WTC11 (cell line): ENCODE data around the gene PKD2L1. TPM values are rescaled to one million over a fixed set of nuclear protein-coding genes. Genes with fewer than 3 reads are reported as not detected.

ENCODE experiments used
- CBFB ChIP-seq: sonication (generic); formaldehyde crosslinking; IDR thresholded peaks from 2 replicates; pipeline ENCODE4 v1.8.1; 2022; ENCODE audit warnings: mild to moderate bottlenecking, low read depth, missing genetic modification reagents
- E2F4 ChIP-seq: sonication (generic); formaldehyde crosslinking; IDR thresholded peaks from 2 replicates; pipeline ENCODE4 v1.8.1; 2022; ENCODE audit warnings: low read depth, mild to moderate bottlenecking, moderate library complexity, missing genetic modification reagents, borderline replicate concordance
- ERG ChIP-seq: fragments of 250-450 bp; sonication (Bioruptor Pico); IDR thresholded peaks from 2 replicates; pipeline ENCODE4 v1.8.0; 2021; ENCODE audit warnings: mild to moderate bottlenecking
- FOXJ3 ChIP-seq: sonication (generic); formaldehyde crosslinking; IDR thresholded peaks from 2 replicates; pipeline ENCODE4 v1.9.0; 2021; ENCODE audit warnings: missing genetic modification reagents, mild to moderate bottlenecking, borderline replicate concordance
- GRHL2 ChIP-seq: fragments of 250-450 bp; sonication (Bioruptor Pico); IDR thresholded peaks from 2 replicates; pipeline ENCODE4 v1.8.0; 2022; ENCODE audit warnings: mild to moderate bottlenecking, moderate library complexity; ENCODE audit not compliant: insufficient replicate concordance, severe bottlenecking
- GTF2I ChIP-seq: fragments of 250-450 bp; sonication (Bioruptor Pico); conservative IDR thresholded peaks from 2 replicates; pipeline ENCODE4 v1.4.0; 2021; ENCODE audit warnings: mild to moderate bottlenecking
- HMGA2 ChIP-seq: fragments of 250-450 bp; sonication (Bioruptor Pico); IDR thresholded peaks from 2 replicates; pipeline ENCODE4 v1.4.0; 2021; ENCODE audit warnings: mild to moderate bottlenecking, moderate library complexity
- HMGXB4 ChIP-seq: sonication (generic); formaldehyde crosslinking; IDR thresholded peaks from 2 replicates; pipeline ENCODE4 v1.8.1; 2023; ENCODE audit warnings: mild to moderate bottlenecking, moderate library complexity, missing genetic modification reagents
- IRF2 ChIP-seq: sonication (generic); formaldehyde crosslinking; IDR thresholded peaks from 2 replicates; pipeline ENCODE4 v1.8.0; 2022; ENCODE audit warnings: low read depth, missing genetic modification reagents, borderline replicate concordance
- JUN ChIP-seq: sonication (generic); formaldehyde crosslinking; IDR thresholded peaks from 2 replicates; pipeline ENCODE4 v1.8.0; 2023; ENCODE audit warnings: mild to moderate bottlenecking, missing genetic modification reagents
- MLX ChIP-seq: sonication (generic); formaldehyde crosslinking; IDR thresholded peaks from 2 replicates; pipeline ENCODE4 v1.8.1; 2023; ENCODE audit warnings: mild to moderate bottlenecking, missing genetic modification reagents, moderate library complexity
- NFYB ChIP-seq: sonication (generic); formaldehyde crosslinking; conservative IDR thresholded peaks from 2 replicates; pipeline ENCODE4 v1.8.0; 2022; ENCODE audit warnings: low read depth, missing genetic modification reagents
- PREB ChIP-seq: sonication (generic); formaldehyde crosslinking; IDR thresholded peaks from 2 replicates; pipeline ENCODE4 v1.8.1; 2022; ENCODE audit warnings: mild to moderate bottlenecking, missing genetic modification reagents, moderate library complexity, borderline replicate concordance
- PRRX2 ChIP-seq: fragments of 250-450 bp; sonication (Bioruptor Pico); IDR thresholded peaks from 2 replicates; pipeline ENCODE4 v1.8.0; 2021; ENCODE audit warnings: mild to moderate bottlenecking
- TEAD1 ChIP-seq: sonication (generic); formaldehyde crosslinking; IDR thresholded peaks from 2 replicates; pipeline ENCODE4 v1.8.0; 2022; ENCODE audit warnings: mild to moderate bottlenecking, missing genetic modification reagents
- TEAD4 ChIP-seq: sonication (generic); formaldehyde crosslinking; IDR thresholded peaks from 2 replicates; pipeline ENCODE4 v1.8.0; 2022; ENCODE audit warnings: mild to moderate bottlenecking, missing genetic modification reagents
- TP53 ChIP-seq: sonication (generic); formaldehyde crosslinking; IDR thresholded peaks from 2 replicates; pipeline ENCODE4 v1.8.1; 2023; ENCODE audit warnings: mild to moderate bottlenecking, missing genetic modification reagents
- ZNF138 ChIP-seq: sonication (generic); formaldehyde crosslinking; conservative IDR thresholded peaks from 2 replicates; pipeline ENCODE4 v1.8.1; 2022; ENCODE audit warnings: mild to moderate bottlenecking, moderate library complexity, missing genetic modification reagents
- ZNF232 ChIP-seq: sonication (generic); formaldehyde crosslinking; IDR thresholded peaks from 2 replicates; pipeline ENCODE4 v1.8.0; 2022; ENCODE audit warnings: mild to moderate bottlenecking, missing genetic modification reagents
- ZNF263 ChIP-seq: sonication (generic); formaldehyde crosslinking; IDR thresholded peaks from 2 replicates; pipeline ENCODE4 v1.8.1; 2022; ENCODE audit warnings: low read depth, mild to moderate bottlenecking, moderate library complexity, missing genetic modification reagents
- ZNF396 ChIP-seq: fragments of 250-450 bp; sonication (Bioruptor Pico); IDR thresholded peaks from 2 replicates; pipeline ENCODE4 v1.8.0; 2021; ENCODE audit warnings: mild to moderate bottlenecking, moderate library complexity, borderline replicate concordance
- ZNF423 ChIP-seq: fragments of 250-450 bp; sonication (Bioruptor Pico); IDR thresholded peaks from 2 replicates; pipeline ENCODE4 v2.1.2; 2022; ENCODE audit warnings: mild to moderate bottlenecking, moderate library complexity
- total RNA-seq: library from RNA; stranded (reverse); gene quantifications from 3 replicates; pipeline ENCODE4 v1.2.3, GENCODE V29; 2021
- TF ChIP-seq, protein P1 (sequence below): sonication (generic); formaldehyde crosslinking; IDR thresholded peaks from 2 replicates; pipeline ENCODE4 v1.8.0; 2023; ENCODE audit warnings: missing genetic modification reagents
- TF ChIP-seq, protein P2 (sequence below): sonication (generic); formaldehyde crosslinking; IDR thresholded peaks from 2 replicates; pipeline ENCODE4 v1.8.0; 2022; ENCODE audit warnings: missing genetic modification reagents
- TF ChIP-seq, protein P3 (sequence below): sonication (generic); formaldehyde crosslinking; IDR thresholded peaks from 2 replicates; pipeline ENCODE4 v1.8.0; 2022; ENCODE audit warnings: mild to moderate bottlenecking, missing genetic modification reagents
- TF ChIP-seq, protein P4 (sequence below): sonication (generic); formaldehyde crosslinking; IDR thresholded peaks from 2 replicates; pipeline ENCODE4 v1.8.1; 2023; ENCODE audit warnings: mild to moderate bottlenecking, missing genetic modification reagents, moderate library complexity

Gene PKD2L1
- total RNA-seq, 1 experiment from 2014 or later = not detected

GRCh38 chr10:100346351-100346764, 16.3 kb upstream of the PKD2L1 start (continued):
- TF ChIP-seq E2F4 (no peak), HMGA2 (CRISPR knock-in tag) (no peak), ZNF138 (CRISPR knock-in tag) (no peak), PREB (no peak), TEAD4 (CRISPR knock-in tag) (no peak), ZNF263 (CRISPR knock-in tag) (no peak), ZNF396 (CRISPR knock-in tag) (no peak), NFYB (CRISPR knock-in tag) (no peak), TEAD1 (CRISPR knock-in tag) (0 out of 2 replicates have a peak, but pooled peaks have one; percentile 64), MLX (no peak), FOXJ3 (CRISPR knock-in tag) (no peak), JUN (no peak), GRHL2 (CRISPR knock-in tag) (no peak), IRF2 (CRISPR knock-in tag) (no peak), HMGXB4 (CRISPR knock-in tag) (no peak; the same call in 1 of the 2 replicates), TP53 (CRISPR knock-in tag) (no peak), ZNF232 (peak; percentile 18; the same call in 1 of the 2 replicates), ERG (CRISPR knock-in tag) (no peak), GTF2I (CRISPR knock-in tag) (no peak), PRRX2 (CRISPR knock-in tag) (no peak), CBFB (0 out of 2 replicates have a peak, but pooled peaks have one; percentile 13), ZNF423 (CRISPR knock-in tag) (peak; percentile 2; the same call in 1 of the 2 replicates)
- TF ChIP-seq, protein P1, sequence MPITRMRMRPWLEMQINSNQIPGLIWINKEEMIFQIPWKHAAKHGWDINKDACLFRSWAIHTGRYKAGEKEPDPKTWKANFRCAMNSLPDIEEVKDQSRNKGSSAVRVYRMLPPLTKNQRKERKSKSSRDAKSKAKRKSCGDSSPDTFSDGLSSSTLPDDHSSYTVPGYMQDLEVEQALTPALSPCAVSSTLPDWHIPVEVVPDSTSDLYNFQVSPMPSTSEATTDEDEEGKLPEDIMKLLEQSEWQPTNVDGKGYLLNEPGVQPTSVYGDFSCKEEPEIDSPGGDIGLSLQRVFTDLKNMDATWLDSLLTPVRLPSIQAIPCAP = 0 out of 2 replicates have a peak, but pooled peaks have one; percentile 58
- TF ChIP-seq, protein P2, sequence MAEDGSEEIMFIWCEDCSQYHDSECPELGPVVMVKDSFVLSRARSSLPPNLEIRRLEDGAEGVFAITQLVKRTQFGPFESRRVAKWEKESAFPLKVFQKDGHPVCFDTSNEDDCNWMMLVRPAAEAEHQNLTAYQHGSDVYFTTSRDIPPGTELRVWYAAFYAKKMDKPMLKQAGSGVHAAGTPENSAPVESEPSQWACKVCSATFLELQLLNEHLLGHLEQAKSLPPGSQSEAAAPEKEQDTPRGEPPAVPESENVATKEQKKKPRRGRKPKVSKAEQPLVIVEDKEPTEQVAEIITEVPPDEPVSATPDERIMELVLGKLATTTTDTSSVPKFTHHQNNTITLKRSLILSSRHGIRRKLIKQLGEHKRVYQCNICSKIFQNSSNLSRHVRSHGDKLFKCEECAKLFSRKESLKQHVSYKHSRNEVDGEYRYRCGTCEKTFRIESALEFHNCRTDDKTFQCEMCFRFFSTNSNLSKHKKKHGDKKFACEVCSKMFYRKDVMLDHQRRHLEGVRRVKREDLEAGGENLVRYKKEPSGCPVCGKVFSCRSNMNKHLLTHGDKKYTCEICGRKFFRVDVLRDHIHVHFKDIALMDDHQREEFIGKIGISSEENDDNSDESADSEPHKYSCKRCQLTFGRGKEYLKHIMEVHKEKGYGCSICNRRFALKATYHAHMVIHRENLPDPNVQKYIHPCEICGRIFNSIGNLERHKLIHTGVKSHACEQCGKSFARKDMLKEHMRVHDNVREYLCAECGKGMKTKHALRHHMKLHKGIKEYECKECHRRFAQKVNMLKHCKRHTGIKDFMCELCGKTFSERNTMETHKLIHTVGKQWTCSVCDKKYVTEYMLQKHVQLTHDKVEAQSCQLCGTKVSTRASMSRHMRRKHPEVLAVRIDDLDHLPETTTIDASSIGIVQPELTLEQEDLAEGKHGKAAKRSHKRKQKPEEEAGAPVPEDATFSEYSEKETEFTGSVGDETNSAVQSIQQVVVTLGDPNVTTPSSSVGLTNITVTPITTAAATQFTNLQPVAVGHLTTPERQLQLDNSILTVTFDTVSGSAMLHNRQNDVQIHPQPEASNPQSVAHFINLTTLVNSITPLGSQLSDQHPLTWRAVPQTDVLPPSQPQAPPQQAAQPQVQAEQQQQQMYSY (CRISPR knock-in tag) = no peak; the same call in 1 of the 2 replicates
- TF ChIP-seq, protein P3, sequence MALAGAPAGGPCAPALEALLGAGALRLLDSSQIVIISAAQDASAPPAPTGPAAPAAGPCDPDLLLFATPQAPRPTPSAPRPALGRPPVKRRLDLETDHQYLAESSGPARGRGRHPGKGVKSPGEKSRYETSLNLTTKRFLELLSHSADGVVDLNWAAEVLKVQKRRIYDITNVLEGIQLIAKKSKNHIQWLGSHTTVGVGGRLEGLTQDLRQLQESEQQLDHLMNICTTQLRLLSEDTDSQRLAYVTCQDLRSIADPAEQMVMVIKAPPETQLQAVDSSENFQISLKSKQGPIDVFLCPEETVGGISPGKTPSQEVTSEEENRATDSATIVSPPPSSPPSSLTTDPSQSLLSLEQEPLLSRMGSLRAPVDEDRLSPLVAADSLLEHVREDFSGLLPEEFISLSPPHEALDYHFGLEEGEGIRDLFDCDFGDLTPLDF (CRISPR knock-in tag) = peak; percentile 40; the same call in 1 of the 2 replicates
- TF ChIP-seq, protein P4, sequence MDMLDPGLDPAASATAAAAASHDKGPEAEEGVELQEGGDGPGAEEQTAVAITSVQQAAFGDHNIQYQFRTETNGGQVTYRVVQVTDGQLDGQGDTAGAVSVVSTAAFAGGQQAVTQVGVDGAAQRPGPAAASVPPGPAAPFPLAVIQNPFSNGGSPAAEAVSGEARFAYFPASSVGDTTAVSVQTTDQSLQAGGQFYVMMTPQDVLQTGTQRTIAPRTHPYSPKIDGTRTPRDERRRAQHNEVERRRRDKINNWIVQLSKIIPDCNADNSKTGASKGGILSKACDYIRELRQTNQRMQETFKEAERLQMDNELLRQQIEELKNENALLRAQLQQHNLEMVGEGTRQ (CRISPR knock-in tag) = no peak
